Vagina (tissue), 2 donors: Measurements from ENCODE around the gene DNAH7. TPM values are rescaled to one million over a fixed set of nuclear protein-coding genes. Genes with fewer than 3 reads are reported as not detected.

Source experiments
- DNase-seq, 2 donors: peaks; one replicate each; pipeline ENCODE4 v3.0.0-alpha.2; 2017; ENCODE audit errors: extremely low spot score in 2 of 2
- H3K27ac ChIP-seq: fragments of 200-600 bp; sonication (generic); one replicate; pipeline ENCODE4 v1.5.1; 2019
- H3K27me3 ChIP-seq: fragments of 200-600 bp; sonication (generic); one replicate; pipeline ENCODE4 v1.5.1; 2019
- H3K36me3 ChIP-seq, 2 donors: fragments of 200-600 bp; sonication (generic); one replicate each; pipeline ENCODE4 v1.5.1; 2017 to 2019
- H3K4me1 ChIP-seq: fragments of 200-600 bp; sonication (generic); one replicate; pipeline ENCODE4 v1.5.1; 2019
- H3K4me3 ChIP-seq, 2 donors: fragments of 200-600 bp; sonication (generic); 1 replicate in 1 of 2; 2 replicates in 1 of 2; pipeline ENCODE4 v1.5.1; 2016 to 2019
- H3K9me3 ChIP-seq: fragments of 200-600 bp; sonication (generic); one replicate; pipeline ENCODE4 v1.5.1; 2019
- POLR2A ChIP-seq, 2 donors: fragments of 450-650 bp; IDR thresholded peaks; one replicate each; pipeline ENCODE4 v1.6.1; 2017; ENCODE audit warnings: antibody characterized with exemption in 2 of 2, mild to moderate bottlenecking in 2 of 2, moderate library complexity in 2 of 2
- POLR2AphosphoS5 ChIP-seq, 2 donors: sonication (generic); formaldehyde crosslinking; IDR thresholded peaks; one replicate each; pipeline ENCODE4 v1.9.0; 2017; ENCODE audit warnings: antibody characterized with exemption in 2 of 2, mild to moderate bottlenecking in 2 of 2, low read depth in 1 of 2; ENCODE audit not compliant: insufficient read depth in 1 of 2
- intact Hi-C: fragments of 100-400 bp; cut with DNase I; formaldehyde crosslinking; loops from one replicate; pipeline ENCODE4 v1.15.1; 2023
- total RNA-seq: library from RNA; depleted of rRNA; stranded (reverse); fragments of >200 nt; gene quantifications from one replicate; pipeline ENCODE4 v1.2.3, GENCODE V29; 2016
- TF ChIP-seq, protein P1 (sequence below), 3 experiments: fragments of 450-650 bp in 2 of 3; fragments of 200-600 bp in 1 of 3; sonication (generic) in 1 of 3; IDR thresholded peaks; one replicate each; pipeline ENCODE4 v1.5.1; 2017 to 2019; ENCODE audit warnings: antibody characterized with exemption in 3 of 3, mild to moderate bottlenecking in 2 of 3, moderate library complexity in 2 of 3

The DNAH7 gene
- total RNA-seq, 1 donor from 2014 or later = 0.49 TPM

DNA sequence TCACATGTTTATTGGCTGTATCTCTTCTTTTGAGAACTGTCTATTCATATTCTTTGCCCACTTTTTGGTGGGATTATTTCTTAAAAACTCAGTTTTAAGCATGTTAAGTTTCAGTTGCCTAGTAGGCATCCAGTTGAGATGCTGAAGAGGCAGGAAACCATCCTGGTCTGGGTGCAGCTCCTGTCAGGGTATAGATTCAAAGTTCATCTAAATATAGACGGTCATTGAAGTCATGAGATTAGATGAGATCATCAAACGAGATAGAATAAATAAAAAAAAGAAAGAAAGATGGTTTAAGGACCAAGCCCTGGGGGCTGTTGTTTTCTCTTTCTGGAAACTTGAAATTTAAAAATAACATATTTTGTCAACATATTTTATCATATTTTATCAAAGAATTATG, 9.2 kb upstream of the DNAH7 start:
- DNase-seq = no peak
- Histone ChIP-seq H3K27me3 (no peaks in the 10 kb centered on the region), H3K36me3 (no peaks in the 10 kb centered on the region), H3K9me3 (no peaks in the 10 kb centered on the region), H3K4me1 (peaks cover 12% of the 10 kb centered on the region), H3K4me3 (no peak overlapping the region), H3K27ac (peak overlapping the region; percentile 21)
- intact Hi-C loops = no loop called here
- TF ChIP-seq, protein P1, sequence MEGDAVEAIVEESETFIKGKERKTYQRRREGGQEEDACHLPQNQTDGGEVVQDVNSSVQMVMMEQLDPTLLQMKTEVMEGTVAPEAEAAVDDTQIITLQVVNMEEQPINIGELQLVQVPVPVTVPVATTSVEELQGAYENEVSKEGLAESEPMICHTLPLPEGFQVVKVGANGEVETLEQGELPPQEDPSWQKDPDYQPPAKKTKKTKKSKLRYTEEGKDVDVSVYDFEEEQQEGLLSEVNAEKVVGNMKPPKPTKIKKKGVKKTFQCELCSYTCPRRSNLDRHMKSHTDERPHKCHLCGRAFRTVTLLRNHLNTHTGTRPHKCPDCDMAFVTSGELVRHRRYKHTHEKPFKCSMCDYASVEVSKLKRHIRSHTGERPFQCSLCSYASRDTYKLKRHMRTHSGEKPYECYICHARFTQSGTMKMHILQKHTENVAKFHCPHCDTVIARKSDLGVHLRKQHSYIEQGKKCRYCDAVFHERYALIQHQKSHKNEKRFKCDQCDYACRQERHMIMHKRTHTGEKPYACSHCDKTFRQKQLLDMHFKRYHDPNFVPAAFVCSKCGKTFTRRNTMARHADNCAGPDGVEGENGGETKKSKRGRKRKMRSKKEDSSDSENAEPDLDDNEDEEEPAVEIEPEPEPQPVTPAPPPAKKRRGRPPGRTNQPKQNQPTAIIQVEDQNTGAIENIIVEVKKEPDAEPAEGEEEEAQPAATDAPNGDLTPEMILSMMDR (IDR thresholded peaks at IDR 0.05) = no peak
- TF ChIP-seq POLR2AphosphoS5 (IDR thresholded peaks at IDR 0.05; ENCODE audit: insufficient read depth in 1 of 2, low read depth in 1 of 2) (no peak), POLR2A (IDR thresholded peaks at IDR 0.05) (no peak)

DNA sequence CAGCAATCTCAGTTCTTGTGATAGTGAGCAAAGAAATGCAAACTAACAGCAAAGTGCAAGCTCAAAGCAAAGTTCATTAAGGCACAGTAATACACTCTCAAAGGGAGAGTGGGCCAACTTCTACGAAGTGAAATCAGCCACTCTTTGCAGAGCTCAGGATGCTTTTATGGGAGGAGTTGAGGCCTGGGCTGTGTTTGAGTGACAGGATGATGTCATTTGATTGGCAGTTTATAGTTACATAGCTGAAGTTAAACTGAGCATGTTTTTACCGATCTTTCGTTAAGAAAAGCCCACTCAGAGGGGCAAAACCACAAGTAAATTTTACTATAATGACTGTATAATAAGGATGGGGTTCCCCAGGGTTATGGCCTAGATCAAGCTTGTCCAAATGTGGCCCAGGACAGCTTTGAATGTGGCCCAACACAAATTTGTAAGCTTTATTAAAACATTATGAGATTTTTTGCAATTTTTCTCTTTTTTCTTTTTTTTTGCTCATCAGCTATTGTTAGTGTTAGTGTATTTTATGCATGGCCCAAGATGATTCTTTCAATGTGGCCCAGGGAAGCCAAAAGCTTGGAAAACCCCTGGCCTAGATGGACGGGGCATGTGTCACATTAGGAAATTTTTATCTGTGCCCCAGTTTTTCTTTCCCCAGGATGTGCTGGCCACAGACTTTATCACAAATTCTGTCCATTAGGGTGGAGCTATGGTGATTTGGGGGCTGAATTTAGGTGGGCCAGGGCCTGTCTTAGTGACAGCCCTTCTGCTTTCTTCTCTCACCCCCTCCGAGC, 8.3 kb upstream of the DNAH7 start:
- Histone ChIP-seq H3K27me3 (no peaks in the 10 kb centered on the region), H3K36me3 (no peaks in the 10 kb centered on the region), H3K4me1 (peaks cover 12% of the 10 kb centered on the region), H3K27ac (peak overlapping the region; percentile 21), H3K9me3 (no peaks in the 10 kb centered on the region), H3K4me3 (no peak overlapping the region)
- no peak for TF ChIP-seq POLR2AphosphoS5 (IDR thresholded peaks at IDR 0.05; ENCODE audit: insufficient read depth in 1 of 2, low read depth in 1 of 2)
- TF ChIP-seq POLR2A (IDR thresholded peaks at IDR 0.05) = no peak
- TF ChIP-seq, protein P1 (IDR thresholded peaks at IDR 0.05) = no peak
- DNase-seq = no peak
- intact Hi-C loops = no loop called here

DNA sequence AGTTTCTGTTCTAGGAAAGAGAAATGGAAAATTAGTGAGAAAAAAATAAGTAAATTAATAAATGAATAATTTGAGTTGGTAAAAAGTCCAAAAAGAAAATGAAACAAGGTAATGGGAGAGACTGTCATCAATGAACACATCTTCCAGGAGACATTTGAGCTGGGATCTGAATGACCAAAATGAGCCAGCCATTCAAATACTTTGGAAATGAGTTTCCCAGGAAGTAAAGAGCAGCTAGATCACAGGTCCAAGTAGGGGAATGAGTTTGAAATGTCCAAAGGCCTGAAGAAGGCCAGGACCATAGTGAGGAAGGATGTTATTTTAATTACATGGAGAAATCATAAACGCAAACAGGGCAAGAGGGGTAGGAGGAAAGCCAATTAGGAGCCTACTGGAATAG, 6.6 kb upstream of the DNAH7 start:
- Histone ChIP-seq H3K9me3 (no peaks in the 10 kb centered on the region), H3K27ac (peak overlapping the region; percentile 10), H3K4me1 (peaks cover 12% of the 10 kb centered on the region), H3K27me3 (no peaks in the 10 kb centered on the region), H3K36me3 (no peaks in the 10 kb centered on the region), H3K4me3 (no peak overlapping the region)
- intact Hi-C loops = no loop called here
- TF ChIP-seq, protein P1 (IDR thresholded peaks at IDR 0.05) = no peak
- no peak for DNase-seq

- H3K9me3 ChIP-seq = no peaks in the 10 kb centered on the region
- H3K27ac ChIP-seq = no peak overlapping the region
- peaks cover 12% of the 10 kb centered on the region for H3K4me1 ChIP-seq
- no peaks in the 10 kb centered on the region for H3K36me3 ChIP-seq
- no peak overlapping the region for H3K4me3 ChIP-seq
- DNase-seq = no peak
- no peaks in the 10 kb centered on the region for H3K27me3 ChIP-seq
- intact Hi-C loops = no loop called here
- TF ChIP-seq POLR2AphosphoS5 (IDR thresholded peaks at IDR 0.05; ENCODE audit: insufficient read depth in 1 of 2, low read depth in 1 of 2) (no peak), POLR2A (IDR thresholded peaks at IDR 0.05) (no peak)
- TF ChIP-seq, protein P1 (IDR thresholded peaks at IDR 0.05) = no peak
These were observed 6.0 kb upstream of the DNAH7 start for GRCh38 chr2:196074631-196075030.

DNA sequence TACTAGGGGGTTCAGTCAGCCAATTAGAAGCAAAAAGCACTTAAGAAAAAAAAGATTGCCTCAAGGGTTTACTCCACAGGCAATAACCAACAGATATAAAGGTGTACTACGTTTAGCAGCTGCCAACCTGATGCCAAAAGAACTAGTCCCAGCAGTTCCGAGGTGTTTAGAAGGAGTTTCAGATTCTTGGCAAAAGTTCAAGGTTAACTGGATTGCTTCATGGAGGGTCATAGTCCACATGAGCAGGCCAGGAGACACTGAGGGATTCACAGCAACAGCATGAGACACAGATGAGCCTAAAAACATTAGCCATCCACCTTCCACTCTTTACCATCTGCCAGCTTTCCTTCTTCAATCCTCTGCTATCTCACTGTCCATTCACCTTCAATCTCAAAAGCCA, 4.9 kb upstream of the DNAH7 start:
- intact Hi-C loops = no loop called here
- no peaks in the 10 kb centered on the region for H3K36me3 ChIP-seq
- peaks cover 19% of the 10 kb centered on the region for H3K4me1 ChIP-seq
- TF ChIP-seq, protein P1 (IDR thresholded peaks at IDR 0.05) = no peak
- TF ChIP-seq POLR2AphosphoS5 (IDR thresholded peaks at IDR 0.05; ENCODE audit: insufficient read depth in 1 of 2, low read depth in 1 of 2) (no peak), POLR2A (IDR thresholded peaks at IDR 0.05) (no peak)
- DNase-seq = no peak
- no peak overlapping the region for H3K4me3 ChIP-seq
- no peaks in the 10 kb centered on the region for H3K27me3 ChIP-seq
- H3K9me3 ChIP-seq = no peaks in the 10 kb centered on the region
- no peak overlapping the region for H3K27ac ChIP-seq
